A673 (cell line): ENCODE results near the gene COA1. TPM values are rescaled to one million over a fixed set of nuclear protein-coding genes. Genes with fewer than 3 reads are reported as not detected.
"Not testable (repeated sequence)": the region's sequence is repeated elsewhere in the genome, so short reads cannot be mapped to it uniquely, and the experiment has no call there.

Experiments used
- BruUV-seq: library from RNA; stranded (reverse); fragments of 400-500 nt; replicated peaks from 2 replicates; lab custom pipeline; 2021; lab: Mats Ljungman, UMichigan
- CTCF ChIA-PET: fragments of 300-600 bp; sonication (Branson Sonifier 250); formaldehyde crosslinking; loops from one replicate; lab custom pipeline; 2022; ENCODE audit warnings: antibody characterized with exemption; lab: Charles Lee
- POLR2A ChIA-PET: fragments of 300-600 bp; sonication (Branson Sonifier 250); formaldehyde crosslinking; loops from one replicate; lab custom pipeline; 2022; ENCODE audit warnings: antibody characterized with exemption; ENCODE audit not compliant: low non-redundant PET; lab: Charles Lee
- DNase-seq: peaks from one replicate; pipeline ENCODE4 v3.0.0-alpha.2; 2015; ENCODE audit warnings: low spot score
- H3K27ac ChIP-seq: fragments of 200-600 bp; sonication (generic); 2 replicates; pipeline ENCODE4 v1.5.1; 2016; ENCODE audit warnings: mixed run types, low read depth, mild to moderate bottlenecking, mixed read lengths, antibody characterized with exemption, low read length; ENCODE audit not compliant: poor library complexity, severe bottlenecking
- H3K27me3 ChIP-seq: fragments of 200-600 bp; sonication (generic); replicated peaks from 2 replicates; pipeline ENCODE4 v1.6.1; 2017; ENCODE audit warnings: mixed run types, low read depth, mild to moderate bottlenecking, mixed read lengths, antibody characterized with exemption, low read length; ENCODE audit not compliant: insufficient read depth, poor library complexity
- H3K36me3 ChIP-seq: fragments of 200-600 bp; sonication (generic); 2 replicates; pipeline ENCODE4 v1.6.1; 2016; ENCODE audit warnings: mixed run types, mild to moderate bottlenecking, mixed read lengths, antibody characterized with exemption, low read length; ENCODE audit not compliant: insufficient read depth, poor library complexity, severe bottlenecking
- H3K4me1 ChIP-seq: fragments of 200-600 bp; sonication (generic); 2 replicates; pipeline ENCODE4 v1.6.1; 2017; ENCODE audit warnings: mixed run types, mild to moderate bottlenecking, mixed read lengths, antibody characterized with exemption, low read length; ENCODE audit not compliant: insufficient read depth, poor library complexity, severe bottlenecking
- H3K4me3 ChIP-seq: fragments of 200-600 bp; sonication (generic); 2 replicates; pipeline ENCODE4 v1.5.1; 2016; ENCODE audit warnings: low read depth, mixed run types, mild to moderate bottlenecking, mixed read lengths, low read length; ENCODE audit not compliant: poor library complexity, severe bottlenecking
- H3K9me3 ChIP-seq: fragments of 200-600 bp; sonication (generic); 2 replicates; pipeline ENCODE4 v1.6.1; 2016; ENCODE audit warnings: mixed run types, low read depth, mild to moderate bottlenecking, mixed read lengths, antibody characterized with exemption, low read length; ENCODE audit not compliant: poor library complexity, severe bottlenecking
- CTCF ChIP-seq: fragments of 300-800, 200-600 bp; sonication (generic); conservative IDR thresholded peaks from 2 replicates; pipeline ENCODE4 v1.5.1; 2017; ENCODE audit warnings: low read depth, mild to moderate bottlenecking, antibody characterized with exemption, low read length, moderate library complexity, mixed read lengths
- EZH2 ChIP-seq: fragments of 200-600 bp; sonication (generic); IDR thresholded peaks from 2 replicates; pipeline ENCODE4 v1.6.1; 2017; ENCODE audit warnings: borderline replicate concordance, low read depth, mild to moderate bottlenecking, mixed read lengths, antibody characterized with exemption, low read length; ENCODE audit not compliant: poor library complexity, severe bottlenecking
- intact Hi-C: fragments of 100-400 bp; cut with micrococcal nuclease; formaldehyde crosslinking; loops from one replicate; pipeline ENCODE4 v1.10.0; 2022; ENCODE audit not compliant: unreplicated experiment
- total RNA-seq: library from RNA; stranded (reverse); gene quantifications from 2 replicates; pipeline ENCODE4 v1.2.3, GENCODE V29; 2021

COA1 gene
- total RNA-seq, 1 experiment from 2014 or later, result 105 TPM

GRCh38 chr7:43692582-43693373, 36.5 kb downstream of the COA1 start:
- no TSS peak for BruUV-seq
- H3K4me1 ChIP-seq, result peaks cover 4% of the 10 kb centered on the region
- no peak for TF ChIP-seq EZH2
- TF ChIP-seq CTCF, result no peak
- no peak for DNase-seq
- H3K9me3 ChIP-seq, result no peaks in the 10 kb centered on the region
- H3K36me3 ChIP-seq, result peaks cover 4% of the 10 kb centered on the region
- ChIA-PET POLR2A (no interaction called here), CTCF (no interaction called here)
- no peak overlapping the region for H3K4me3 ChIP-seq
- H3K27ac ChIP-seq, result no peak overlapping the region
- intact Hi-C loops, result no loop called here
- no peaks in the 10 kb centered on the region for H3K27me3 ChIP-seq

- ChIA-PET POLR2A (no interaction called here), CTCF (no interaction called here)
- Histone ChIP-seq H3K4me1 (peaks cover 7% of the 10 kb centered on the region), H3K27ac (no peak overlapping the region), H3K27me3 (no peaks in the 10 kb centered on the region), H3K9me3 (no peaks in the 10 kb centered on the region), H3K4me3 (no peak overlapping the region), H3K36me3 (peaks cover 4% of the 10 kb centered on the region)
- no peak for TF ChIP-seq CTCF
- no peak for TF ChIP-seq EZH2
- intact Hi-C loops, result no loop called here
- BruUV-seq, result no TSS peak
- no peak for DNase-seq
Measured at GRCh38 chr7:43691611-43692010, 37.7 kb downstream of the COA1 start.

GRCh38 chr7:43689115-43689514, 40.2 kb downstream of the COA1 start:
- no peak for DNase-seq
- Histone ChIP-seq H3K4me3 (no peak overlapping the region), H3K9me3 (peaks cover 4% of the 10 kb centered on the region), H3K4me1 (peaks cover 7% of the 10 kb centered on the region), H3K27ac (no peak overlapping the region), H3K27me3 (no peaks in the 10 kb centered on the region), H3K36me3 (peaks cover 4% of the 10 kb centered on the region)
- CTCF ChIA-PET, result interaction anchor here (0.5 kb wide), 1 partner anchor 188 kb away, joined by 5 read pairs; no protein-coding TSS in a partner anchor
- POLR2A ChIA-PET, result no interaction called here
- TF ChIP-seq EZH2 (no peak), CTCF (no peak)
- BruUV-seq, result no TSS peak
- intact Hi-C loops, result no loop called here

GRCh38 chr7:43687866-43688265, 41.5 kb downstream of the COA1 start:
- H3K9me3 ChIP-seq, H3K27me3 ChIP-seq, DNase-seq, POLR2A ChIA-PET, H3K4me1 ChIP-seq, H3K4me3 ChIP-seq, H3K36me3 ChIP-seq, BruUV-seq, H3K27ac ChIP-seq, intact Hi-C loops: not testable (repeated sequence)
- CTCF ChIA-PET, result interaction anchor here (1.6 kb wide), 1 partner anchor 105 kb away, joined by 4 read pairs; the partner anchor contains the start of gene STK17A
